CD4-positive, CD25-positive, alpha-beta regulatory T cell (primary cell): Measurements from ENCODE around the gene PARN. TPM values are rescaled to one million over a fixed set of nuclear protein-coding genes. Genes with fewer than 3 reads are reported as not detected.
"Not testable (repeated sequence)": the region's sequence is repeated elsewhere in the genome, so short reads cannot be mapped to it uniquely, and the experiment has no call there.

ENCODE experiments used
- ATAC-seq, 2 donors: fragments of 150-1000 bp; cut with Tn5 transposase; one replicate each; pipeline ENCODE4 v1.10.0; 2021; ENCODE audit warnings: low read depth in 2 of 2, moderate number of reproducible peaks in 2 of 2, moderate library complexity in 1 of 2
- DNase-seq, 3 donors: peaks; one replicate each; pipeline versions ENCODE4 v3.0.0 to v3.0.0-alpha.2; 2012 to 2022; ENCODE audit warnings: mixed read lengths in 1 of 3
- H3K27ac ChIP-seq: one replicate; pipeline ENCODE4 v1.7.0; 2013; ENCODE audit warnings: mild to moderate bottlenecking, low read length; ENCODE audit not compliant: insufficient read depth, poor library complexity, severe bottlenecking
- H3K27me3 ChIP-seq: one replicate; pipeline ENCODE4 v1.7.0; 2013; ENCODE audit warnings: low read length; ENCODE audit not compliant: control insufficient read depth, insufficient read depth
- H3K36me3 ChIP-seq: one replicate; pipeline ENCODE4 v1.7.0; 2013; ENCODE audit warnings: mild to moderate bottlenecking, low read length, moderate library complexity; ENCODE audit not compliant: control insufficient read depth, insufficient read depth
- H3K4me1 ChIP-seq: 2 replicates; pipeline ENCODE4 v1.7.0; 2013; ENCODE audit warnings: mild to moderate bottlenecking, low read length; ENCODE audit not compliant: insufficient read depth, control insufficient read depth, poor library complexity, severe bottlenecking
- H3K4me3 ChIP-seq: one replicate; pipeline ENCODE4 v1.7.0; 2013; ENCODE audit warnings: low read depth, mild to moderate bottlenecking, low read length, moderate library complexity
- H3K9me3 ChIP-seq, 2 experiments: 1 replicate in 1 of 2; 2 replicates in 1 of 2; pipeline ENCODE4 v1.7.0; 2013; ENCODE audit warnings: low read length in 2 of 2, mild to moderate bottlenecking in 1 of 2, moderate library complexity in 1 of 2; ENCODE audit not compliant: control insufficient read depth in 2 of 2
- H3K27ac Mint-ChIP-seq, 3 donors: one replicate each; pipeline ENCODE4 v1.8.0; 2020 to 2022; ENCODE audit warnings: mild to moderate bottlenecking in 3 of 3, mixed read lengths in 3 of 3, moderate library complexity in 2 of 3
- H3K27me3 Mint-ChIP-seq: one replicate; pipeline ENCODE4 v1.8.0; 2022; ENCODE audit warnings: mild to moderate bottlenecking, mixed read lengths
- H3K36me3 Mint-ChIP-seq: one replicate; pipeline ENCODE4 v1.8.0; 2020; ENCODE audit warnings: mixed read lengths
- H3K4me1 Mint-ChIP-seq, 4 donors: one replicate each; pipeline ENCODE4 v1.8.0; 2020 to 2022; ENCODE audit warnings: mixed read lengths in 4 of 4, mild to moderate bottlenecking in 1 of 4
- H3K4me3 Mint-ChIP-seq, 4 donors: one replicate each; pipeline ENCODE4 v1.8.0; 2020 to 2022; ENCODE audit warnings: mild to moderate bottlenecking in 4 of 4, mixed read lengths in 4 of 4, moderate library complexity in 3 of 4
- H3K9me3 Mint-ChIP-seq, 7 donors: one replicate each; pipeline ENCODE4 v1.8.0; 2020 to 2022; ENCODE audit warnings: mixed read lengths in 7 of 7, mild to moderate bottlenecking in 3 of 7, moderate library complexity in 2 of 7
- polyA plus RNA-seq, 4 donors: library from polyadenylated mRNA; unstranded; fragments of 300-500 nt; fragmentation: Illumina TruSeq; gene quantifications; one replicate each; pipeline ENCODE4 v1.2.3, GENCODE V29; 2021
- total RNA-seq: library from RNA; stranded (reverse); gene quantifications from one replicate; pipeline ENCODE4 v1.2.3, GENCODE V29; 2022

PARN gene
- total and polyA plus RNA-seq, 5 donors from 2014 or later, result 36.2 to 50.9 (median 46.6) TPM

DNA sequence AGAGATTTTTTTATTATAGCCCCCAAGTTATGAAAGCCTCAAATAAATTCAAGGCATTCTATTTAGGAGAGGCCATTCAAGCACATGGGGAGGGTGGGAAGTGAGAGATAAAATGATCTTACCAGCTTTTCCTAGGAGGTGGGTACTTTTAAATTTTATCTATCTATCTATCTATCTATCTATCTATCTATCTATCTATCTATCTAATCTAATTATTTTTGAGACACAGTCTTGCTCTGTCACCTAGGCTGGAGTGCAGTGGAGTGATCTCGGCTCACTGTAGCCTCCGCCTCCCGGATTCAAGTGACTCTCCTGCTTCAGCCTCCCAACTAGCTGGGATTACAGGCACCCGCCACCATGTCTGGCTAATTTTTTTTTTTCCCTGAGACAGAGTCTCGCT, 182.3 kb downstream of the PARN start:
- Mint-ChIP-seq H3K27me3 (no peaks in the 10 kb centered on the region), H3K27ac (no peak overlapping the region), H3K9me3 (no peaks in the 10 kb centered on the region), H3K4me1 (peaks cover 0 to 5% (median 0%) of the 10 kb centered on the region in 4 donors), H3K4me3 (no peak overlapping the region), H3K36me3 (peaks cover 8% of the 10 kb centered on the region)
- Histone ChIP-seq H3K27me3 (no peaks in the 10 kb centered on the region), H3K9me3 (no peaks in the 10 kb centered on the region), H3K4me3 (no peak overlapping the region), H3K27ac (no peak overlapping the region), H3K4me1 (no peaks in the 10 kb centered on the region), H3K36me3 (peaks cover 12% of the 10 kb centered on the region)
- ATAC-seq, result no peak
- no peak for DNase-seq

DNA sequence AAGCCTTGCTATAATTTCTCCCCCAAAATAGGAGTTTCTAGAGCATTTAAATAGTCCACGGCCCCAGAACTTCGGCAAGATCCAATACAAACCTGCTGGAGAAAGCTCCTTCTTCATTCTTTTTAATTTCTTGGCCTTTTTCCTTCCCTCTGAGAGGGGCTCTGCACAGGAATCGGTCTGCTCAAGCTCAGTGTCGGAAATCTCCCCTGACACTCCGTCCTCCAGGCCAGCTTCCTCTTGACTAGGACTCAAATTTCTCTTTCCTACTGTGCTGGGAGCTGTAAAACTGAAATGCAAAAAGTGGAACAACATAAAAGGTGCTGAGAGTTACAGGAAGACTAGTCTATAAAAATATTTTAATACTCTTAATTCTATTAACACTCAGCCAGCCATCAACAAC, 183.3 kb downstream of the PARN start:
- Mint-ChIP-seq H3K4me3 (no peak overlapping the region), H3K36me3 (peaks cover 8% of the 10 kb centered on the region), H3K27me3 (no peaks in the 10 kb centered on the region), H3K9me3 (no peaks in the 10 kb centered on the region), H3K27ac (no peak overlapping the region), H3K4me1 (peaks cover 0 to 5% (median 0%) of the 10 kb centered on the region in 4 donors)
- Histone ChIP-seq H3K9me3 (no peaks in the 10 kb centered on the region), H3K27me3 (no peaks in the 10 kb centered on the region), H3K4me1 (no peaks in the 10 kb centered on the region), H3K36me3 (peaks cover 12% of the 10 kb centered on the region), H3K27ac (no peak overlapping the region), H3K4me3 (no peak overlapping the region)
- DNase-seq (no peak), ATAC-seq (no peak)

DNA sequence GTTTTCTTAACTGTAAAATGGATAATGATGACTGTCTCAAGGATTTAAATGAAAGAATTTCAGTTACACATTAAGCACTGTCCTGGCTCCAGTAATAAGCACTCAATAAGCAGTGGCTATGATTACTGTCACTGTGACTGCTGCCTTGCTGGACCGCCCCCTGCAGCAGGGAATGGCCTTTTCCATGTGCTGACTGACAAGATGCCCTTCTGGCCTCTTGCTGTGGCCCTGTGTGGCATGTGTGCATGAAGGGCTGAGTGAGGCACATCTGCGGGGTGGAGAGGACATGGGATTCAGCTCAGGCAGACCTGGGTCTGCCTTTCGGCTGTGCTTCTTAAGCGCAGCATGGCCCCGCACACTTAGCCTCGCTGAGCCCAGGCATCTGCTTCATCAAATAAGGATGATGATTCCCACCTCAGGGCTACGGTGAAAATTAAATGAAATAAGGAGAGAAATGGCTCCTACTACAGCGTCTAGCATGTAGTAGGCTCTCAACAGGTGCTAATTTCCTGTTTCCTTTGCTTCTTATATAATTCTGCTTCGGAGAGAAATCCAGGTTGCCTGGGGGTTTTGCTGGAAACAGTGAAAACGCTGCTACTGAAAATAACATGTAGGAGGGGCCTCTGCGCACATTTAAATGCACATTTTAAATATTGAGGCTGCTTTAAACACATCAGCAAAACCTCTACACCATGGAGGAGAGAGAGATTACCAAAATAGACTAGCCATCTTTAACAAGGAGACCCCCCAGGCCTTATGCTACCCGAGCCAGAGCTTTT, 183.9 kb downstream of the PARN start:
- no peaks in the 10 kb centered on the region for H3K27me3 Mint-ChIP-seq
- no peak overlapping the region for H3K4me3 ChIP-seq
- no peak overlapping the region for H3K4me3 Mint-ChIP-seq

DNA sequence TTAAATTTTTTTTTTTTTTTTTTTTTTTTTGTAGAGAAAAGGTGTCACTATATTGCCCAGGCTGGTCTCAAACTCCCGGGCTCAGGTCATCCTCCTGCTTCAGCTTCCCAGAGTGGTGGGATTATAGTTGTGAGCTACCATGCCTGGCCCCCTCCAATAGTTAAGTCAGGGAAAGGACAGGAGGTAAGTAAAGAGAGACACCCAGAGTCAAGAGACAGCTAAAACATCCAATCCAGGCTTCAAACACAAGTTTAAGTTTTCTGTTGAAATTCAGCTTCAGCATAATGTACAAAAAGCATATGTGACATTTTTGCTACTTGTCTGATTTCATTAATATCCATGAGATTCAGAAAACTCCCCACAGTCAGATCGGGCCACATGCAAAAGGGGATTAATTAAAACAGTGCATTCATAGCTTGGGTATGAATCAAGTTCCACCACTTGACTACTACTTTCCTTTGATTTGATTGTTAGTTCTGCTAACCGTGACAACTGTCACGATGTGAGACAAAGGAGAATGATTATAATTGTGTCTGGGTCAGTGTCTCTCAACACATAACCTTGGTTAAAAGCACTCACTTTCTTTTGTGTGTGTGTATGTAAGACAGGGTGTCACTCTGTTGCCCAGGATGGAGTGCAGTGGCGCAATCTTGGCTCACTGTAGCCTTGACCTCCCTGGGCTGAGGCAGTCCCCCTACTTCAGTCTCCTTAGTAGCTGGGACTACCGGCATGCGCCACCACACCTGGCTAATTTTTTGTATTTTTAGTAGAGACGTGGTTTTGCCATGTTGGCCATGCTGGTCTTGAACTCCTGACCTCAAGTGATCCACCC, 184.9 kb downstream of the PARN start:
- H3K27me3 Mint-ChIP-seq, result no peaks in the 10 kb centered on the region
- Histone ChIP-seq H3K4me3 (no peak overlapping the region), H3K4me1 (no peaks in the 10 kb centered on the region), H3K36me3 (peaks cover 12% of the 10 kb centered on the region), H3K27me3 (no peaks in the 10 kb centered on the region), H3K27ac (no peak overlapping the region), H3K9me3 (no peaks in the 10 kb centered on the region)
- H3K4me3 Mint-ChIP-seq, result no peak overlapping the region
- H3K4me1 Mint-ChIP-seq, result peaks cover 0 to 4% (median under 1%) of the 10 kb centered on the region in 4 donors
- no peaks in the 10 kb centered on the region for H3K9me3 Mint-ChIP-seq
- H3K36me3 Mint-ChIP-seq, result peaks cover 13% of the 10 kb centered on the region
- no peak for DNase-seq
- ATAC-seq, result no peak
- H3K27ac Mint-ChIP-seq, result no peak overlapping the region

More for the DNA sequence above, 183.9 kb downstream of the PARN start:
- peaks cover 12% of the 10 kb centered on the region for H3K36me3 ChIP-seq
- ATAC-seq (no peak), DNase-seq (no peak)
- H3K4me1 Mint-ChIP-seq, result peaks cover 0 to 5% (median 0%) of the 10 kb centered on the region in 4 donors
- no peaks in the 10 kb centered on the region for H3K9me3 Mint-ChIP-seq
- H3K4me1 ChIP-seq, result no peaks in the 10 kb centered on the region
- peaks cover 8% of the 10 kb centered on the region for H3K36me3 Mint-ChIP-seq
- H3K27ac Mint-ChIP-seq, result no peak overlapping the region
- H3K27me3 ChIP-seq, result no peaks in the 10 kb centered on the region
- H3K9me3 ChIP-seq, result no peaks in the 10 kb centered on the region
- no peak overlapping the region for H3K27ac ChIP-seq

DNA sequence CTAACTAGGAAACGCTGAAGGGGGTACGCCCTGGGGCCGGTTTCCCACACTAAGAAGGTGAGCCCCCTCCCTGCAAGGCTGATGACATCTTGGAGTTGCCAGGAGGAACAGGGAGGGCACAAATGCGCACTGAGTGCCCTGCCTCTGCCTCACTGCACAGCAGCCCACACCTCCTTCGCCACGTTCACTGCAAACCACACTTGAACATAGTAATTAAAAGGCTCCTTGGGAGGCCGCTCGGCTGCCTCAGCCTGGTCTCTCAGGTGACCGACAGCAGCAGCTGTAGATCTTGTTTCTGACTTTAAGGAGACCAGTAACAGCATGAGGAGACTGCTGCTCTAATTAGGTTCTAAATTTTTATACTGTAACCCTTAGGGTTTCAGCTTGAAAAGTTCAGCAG, 188.5 kb downstream of the PARN start:
- Mint-ChIP-seq H3K27ac (peak overlapping the region in 1 of 3 donors; percentile 44), H3K4me1 (peaks cover 0 to 20% (median 5%) of the 10 kb centered on the region in 4 donors), H3K36me3 (peaks cover 10% of the 10 kb centered on the region)
- H3K27ac ChIP-seq, DNase-seq, H3K4me1 ChIP-seq, H3K9me3 ChIP-seq, ATAC-seq, H3K4me3 Mint-ChIP-seq, H3K9me3 Mint-ChIP-seq, H3K4me3 ChIP-seq, H3K27me3 ChIP-seq, H3K27me3 Mint-ChIP-seq: not testable (repeated sequence)
- H3K36me3 ChIP-seq, result peaks cover 10% of the 10 kb centered on the region

DNA sequence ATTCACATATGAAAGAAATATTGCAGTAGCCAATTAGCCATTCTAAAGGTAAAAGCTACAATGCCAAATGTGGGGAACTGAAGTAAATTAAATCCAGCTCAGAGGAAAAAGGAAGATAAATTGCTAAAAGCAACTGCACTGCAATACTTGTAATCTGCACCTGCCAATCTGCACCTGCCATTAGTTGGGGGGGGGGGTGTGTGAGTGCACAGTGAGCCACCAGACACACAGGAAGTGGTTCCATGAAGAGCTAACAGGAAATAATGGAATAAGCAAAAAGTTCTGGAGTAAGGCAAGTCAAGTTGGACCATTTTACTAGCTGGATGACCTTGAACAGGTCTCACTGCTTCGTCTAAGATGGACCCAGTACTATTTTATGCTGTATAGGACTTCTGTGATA, 191.8 kb downstream of the PARN start:
- no peak for ATAC-seq
- DNase-seq, result peak in 1 of 3 donors; percentile 3
- Mint-ChIP-seq H3K4me3 (no peak overlapping the region), H3K27me3 (no peaks in the 10 kb centered on the region), H3K9me3 (no peaks in the 10 kb centered on the region), H3K4me1 (peaks cover 0 to 27% (median 5%) of the 10 kb centered on the region in 4 donors), H3K27ac (peak overlapping the region in 1 of 3 donors; percentile 44), H3K36me3 (peaks cover 35% of the 10 kb centered on the region)
- no peaks in the 10 kb centered on the region for H3K4me1 ChIP-seq
- H3K27ac ChIP-seq, result no peak overlapping the region
- H3K36me3 ChIP-seq, result peaks cover 7% of the 10 kb centered on the region
- no peak overlapping the region for H3K4me3 ChIP-seq
- H3K9me3 ChIP-seq, result no peaks in the 10 kb centered on the region
- H3K27me3 ChIP-seq, result no peaks in the 10 kb centered on the region

DNA sequence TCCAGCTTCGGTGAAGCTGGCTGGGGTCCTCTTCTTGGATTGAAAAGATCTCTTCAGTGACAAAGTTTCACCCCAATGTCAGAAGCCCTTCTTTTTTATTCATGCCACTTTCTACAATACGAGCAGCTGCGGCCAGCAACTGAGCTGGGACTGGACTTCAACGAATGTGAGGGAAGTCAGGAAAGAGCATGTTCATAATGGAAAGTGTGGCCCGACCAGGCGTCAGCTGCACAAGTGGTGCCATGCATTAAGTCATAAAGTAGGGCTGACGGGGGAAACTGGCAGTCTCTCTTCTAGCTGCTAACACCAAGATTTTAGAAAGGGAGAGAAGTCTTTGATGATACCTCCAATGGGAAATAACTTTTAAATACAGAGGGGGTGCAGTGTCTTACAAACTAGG, 192.6 kb downstream of the PARN start:
- H3K27me3 Mint-ChIP-seq, result no peaks in the 10 kb centered on the region
- ATAC-seq (no peak), DNase-seq (no peak)
- Histone ChIP-seq H3K27me3 (no peaks in the 10 kb centered on the region), H3K9me3 (no peaks in the 10 kb centered on the region), H3K27ac (no peak overlapping the region), H3K4me1 (no peaks in the 10 kb centered on the region), H3K4me3 (no peak overlapping the region), H3K36me3 (peaks cover 7% of the 10 kb centered on the region)
- H3K9me3 Mint-ChIP-seq, result no peaks in the 10 kb centered on the region
- H3K27ac Mint-ChIP-seq, result peak overlapping the region in 1 of 3 donors; percentile 82
- peak overlapping the region in 1 of 4 donors; percentile 21 for H3K4me3 Mint-ChIP-seq
- H3K4me1 Mint-ChIP-seq, result peaks cover 0 to 27% (median 5%) of the 10 kb centered on the region in 4 donors
- peaks cover 39% of the 10 kb centered on the region for H3K36me3 Mint-ChIP-seq
